CD4-positive, alpha-beta T cell (primary cell): Measurements from ENCODE around the gene NUDCD2. TPM values are rescaled to one million over a fixed set of nuclear protein-coding genes. Genes with fewer than 3 reads are reported as not detected.
"Not testable (repeated sequence)": the region's sequence is repeated elsewhere in the genome, so short reads cannot be mapped to it uniquely, and the experiment has no call there.

Experiments
- ATAC-seq: fragments of 200-7000 bp; cut with Tn5 transposase; one replicate; pipeline ENCODE4 v1.10.0; 2022; ENCODE audit warnings: mild to moderate bottlenecking; ENCODE audit not compliant: poor library complexity
- CTCF ChIA-PET: fragments of 350-600 bp; sonication (Branson Sonifier 250); formaldehyde crosslinking; loops from one replicate; lab custom pipeline; 2021; ENCODE audit warnings: antibody characterized with exemption, inconsistent platforms; lab: Charles Lee
- POLR2A ChIA-PET: fragments of 350-600 bp; sonication (Branson Sonifier 250); formaldehyde crosslinking; loops from one replicate; lab custom pipeline; 2021; ENCODE audit warnings: antibody characterized with exemption, inconsistent platforms; lab: Charles Lee
- DNase-seq, 14 experiments: peaks; one replicate each; pipeline ENCODE4 v3.0.0-alpha.2; 2013 to 2020; ENCODE audit warnings: mixed read lengths in 2 of 14
- H3K27ac ChIP-seq, 2 donors: one replicate each; pipeline versions ENCODE4 v1.5.1 to v1.7.0; 2013; ENCODE audit warnings: low read length in 2 of 2, low read depth in 1 of 2, mild to moderate bottlenecking in 1 of 2
- H3K27me3 ChIP-seq, 2 experiments: 1 replicate in 1 of 2; 2 replicates in 1 of 2; pipeline versions ENCODE4 v1.6.1 to v1.7.0; 2013; ENCODE audit warnings: low read length in 2 of 2, control low read depth in 1 of 2, mild to moderate bottlenecking in 1 of 2, moderate library complexity in 1 of 2; ENCODE audit not compliant: insufficient read depth in 2 of 2, control insufficient read depth in 1 of 2
- H3K36me3 ChIP-seq: one replicate; pipeline ENCODE4 v1.6.1; 2013; ENCODE audit warnings: low read length, control low read depth; ENCODE audit not compliant: insufficient read depth
- H3K4me1 ChIP-seq: one replicate; pipeline ENCODE4 v1.6.1; 2013; ENCODE audit warnings: low read length, control low read depth; ENCODE audit not compliant: insufficient read depth
- H3K4me3 ChIP-seq: one replicate; pipeline ENCODE4 v1.5.1; 2013; ENCODE audit warnings: mild to moderate bottlenecking, low read length, moderate library complexity
- H3K9me3 ChIP-seq, 2 experiments: 1 replicate in 1 of 2; 2 replicates in 1 of 2; pipeline versions ENCODE4 v1.6.1 to v1.7.0; 2013; ENCODE audit warnings: low read length in 2 of 2, mild to moderate bottlenecking in 2 of 2, control low read depth in 1 of 2, moderate library complexity in 1 of 2; ENCODE audit not compliant: control insufficient read depth in 1 of 2, insufficient read depth in 1 of 2
- H3K27ac Mint-ChIP-seq: one replicate; pipeline ENCODE4 v1.8.0; 2020; ENCODE audit warnings: mixed read lengths
- H3K27me3 Mint-ChIP-seq: one replicate; pipeline ENCODE4 v1.8.0; 2021; ENCODE audit warnings: mixed read lengths
- H3K36me3 Mint-ChIP-seq: one replicate; pipeline ENCODE4 v1.8.0; 2021; ENCODE audit warnings: low read depth, mixed read lengths
- H3K4me1 Mint-ChIP-seq: one replicate; pipeline ENCODE4 v1.8.0; 2021; ENCODE audit warnings: low read depth, mixed read lengths
- H3K4me3 Mint-ChIP-seq: one replicate; pipeline ENCODE4 v1.8.0; 2020; ENCODE audit warnings: mild to moderate bottlenecking, mixed read lengths
- H3K9me3 Mint-ChIP-seq: one replicate; pipeline ENCODE4 v1.8.0; 2020; ENCODE audit warnings: mixed read lengths
- intact Hi-C, 2 experiments: fragments of 100-400 bp; cut with DNase I in 1 of 2; cut with micrococcal nuclease in 1 of 2; formaldehyde crosslinking; loops; one replicate each; pipeline versions ENCODE4 v1.15.1 to v1.9.0; 2023 to 2025; cut with DNase I, micrococcal nuclease
- total RNA-seq, 174 experiments: library from RNA in 2 of 174; stranded (reverse) in 2 of 174; gene quantifications; one replicate each; pipeline ENCODE4 v1.2.3 and lab custom pipeline; 2021 to 2026
- TF ChIP-seq, protein P1 (sequence below): fragments of 200-600 bp; IDR thresholded peaks from one replicate; pipeline ENCODE4 v1.8.0; 2022; ENCODE audit warnings: antibody characterized with exemption, mild to moderate bottlenecking

The NUDCD2 gene
- total RNA-seq, 2 experiments from 2014 or later: 18.0 to 18.9 TPM

DNA sequence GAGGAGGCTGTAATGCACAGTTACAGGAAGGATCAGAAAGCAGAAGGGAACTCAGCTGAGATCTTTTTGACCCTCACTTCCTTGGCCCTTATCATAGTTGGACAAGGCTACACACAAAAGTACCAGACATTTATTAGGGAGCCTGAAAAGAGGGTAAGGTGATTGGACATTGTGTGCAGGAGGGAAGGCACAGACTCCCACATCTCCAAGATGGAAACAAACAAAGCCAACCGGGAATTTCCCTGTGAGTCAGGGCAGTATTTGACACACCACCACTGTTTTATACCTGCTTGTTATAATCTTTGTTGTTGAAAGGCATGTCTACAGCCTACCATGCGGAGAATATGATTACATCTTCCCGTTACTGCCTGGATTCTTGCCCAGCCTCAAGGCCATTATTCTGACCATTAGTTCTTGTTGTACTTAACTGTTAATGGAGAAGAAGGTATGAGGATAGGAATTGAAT lies 25.5 kb downstream of the NUDCD2 start:
- no peak overlapping the region for H3K4me3 ChIP-seq
- peaks cover 18% of the 10 kb centered on the region for H3K4me1 ChIP-seq
- Mint-ChIP-seq H3K4me3 (no peak overlapping the region), H3K36me3 (peaks cover 18% of the 10 kb centered on the region), H3K4me1 (peaks cover 30% of the 10 kb centered on the region), H3K27ac (no peak overlapping the region), H3K27me3 (no peaks in the 10 kb centered on the region), H3K9me3 (no peaks in the 10 kb centered on the region)
- ATAC-seq (no peak), DNase-seq (peak in 3 of 14 experiments; percentile 6 to 14 (median 12))
- intact Hi-C loops: no loop called here
- H3K27me3 ChIP-seq: no peaks in the 10 kb centered on the region
- ChIA-PET CTCF (interaction anchor here (0.6 to 1.2 kb wide), 2 partner anchors 11 to 26 kb away, joined by 3 to 5 read pairs; no protein-coding TSS in a partner anchor), POLR2A (interaction anchor here (0.6 kb wide), 1 partner anchor 1232 kb away, joined by 3 read pairs; no protein-coding TSS in a partner anchor)
- H3K9me3 ChIP-seq: no peaks in the 10 kb centered on the region
- TF ChIP-seq, protein P1, sequence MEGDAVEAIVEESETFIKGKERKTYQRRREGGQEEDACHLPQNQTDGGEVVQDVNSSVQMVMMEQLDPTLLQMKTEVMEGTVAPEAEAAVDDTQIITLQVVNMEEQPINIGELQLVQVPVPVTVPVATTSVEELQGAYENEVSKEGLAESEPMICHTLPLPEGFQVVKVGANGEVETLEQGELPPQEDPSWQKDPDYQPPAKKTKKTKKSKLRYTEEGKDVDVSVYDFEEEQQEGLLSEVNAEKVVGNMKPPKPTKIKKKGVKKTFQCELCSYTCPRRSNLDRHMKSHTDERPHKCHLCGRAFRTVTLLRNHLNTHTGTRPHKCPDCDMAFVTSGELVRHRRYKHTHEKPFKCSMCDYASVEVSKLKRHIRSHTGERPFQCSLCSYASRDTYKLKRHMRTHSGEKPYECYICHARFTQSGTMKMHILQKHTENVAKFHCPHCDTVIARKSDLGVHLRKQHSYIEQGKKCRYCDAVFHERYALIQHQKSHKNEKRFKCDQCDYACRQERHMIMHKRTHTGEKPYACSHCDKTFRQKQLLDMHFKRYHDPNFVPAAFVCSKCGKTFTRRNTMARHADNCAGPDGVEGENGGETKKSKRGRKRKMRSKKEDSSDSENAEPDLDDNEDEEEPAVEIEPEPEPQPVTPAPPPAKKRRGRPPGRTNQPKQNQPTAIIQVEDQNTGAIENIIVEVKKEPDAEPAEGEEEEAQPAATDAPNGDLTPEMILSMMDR: no peak
- H3K36me3 ChIP-seq: peaks cover 5% of the 10 kb centered on the region
- no peak overlapping the region for H3K27ac ChIP-seq

DNA sequence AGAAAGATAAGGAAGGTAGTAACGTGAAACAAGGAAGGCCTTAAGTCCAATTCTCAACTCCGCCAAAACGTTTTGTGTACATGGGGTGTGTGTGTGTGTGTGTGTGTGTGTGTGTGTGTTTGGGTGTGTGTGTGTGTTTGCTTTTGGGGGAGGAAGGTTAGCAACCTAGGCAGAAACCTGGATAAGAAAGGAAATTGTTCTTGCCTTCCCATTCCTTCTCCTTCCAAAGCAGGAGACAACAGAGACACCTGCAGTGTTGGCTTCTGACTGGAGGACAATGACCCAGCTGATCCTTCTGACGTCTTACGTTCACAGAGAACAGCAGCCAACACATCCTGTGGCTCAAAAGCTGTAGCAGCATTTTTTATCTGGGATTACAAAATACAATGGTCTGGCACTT lies 26.6 kb downstream of the NUDCD2 start:
- no peaks in the 10 kb centered on the region for H3K9me3 ChIP-seq
- ATAC-seq (no peak), DNase-seq (no peak)
- no peak overlapping the region for H3K4me3 ChIP-seq
- H3K36me3 ChIP-seq: no peaks in the 10 kb centered on the region
- Mint-ChIP-seq H3K27ac (no peak overlapping the region), H3K27me3 (no peaks in the 10 kb centered on the region), H3K36me3 (peaks cover 13% of the 10 kb centered on the region), H3K4me3 (no peak overlapping the region), H3K9me3 (no peaks in the 10 kb centered on the region), H3K4me1 (peaks cover 19% of the 10 kb centered on the region)
- peaks cover 9% of the 10 kb centered on the region for H3K4me1 ChIP-seq
- intact Hi-C loops: no loop called here
- ChIA-PET CTCF (interaction anchor here (1.2 kb wide), 1 partner anchor 25 kb away, joined by 5 read pairs; no protein-coding TSS in a partner anchor), POLR2A (no interaction called here)
- no peaks in the 10 kb centered on the region for H3K27me3 ChIP-seq
- no peak overlapping the region for H3K27ac ChIP-seq
- TF ChIP-seq, protein P1: no peak

DNA sequence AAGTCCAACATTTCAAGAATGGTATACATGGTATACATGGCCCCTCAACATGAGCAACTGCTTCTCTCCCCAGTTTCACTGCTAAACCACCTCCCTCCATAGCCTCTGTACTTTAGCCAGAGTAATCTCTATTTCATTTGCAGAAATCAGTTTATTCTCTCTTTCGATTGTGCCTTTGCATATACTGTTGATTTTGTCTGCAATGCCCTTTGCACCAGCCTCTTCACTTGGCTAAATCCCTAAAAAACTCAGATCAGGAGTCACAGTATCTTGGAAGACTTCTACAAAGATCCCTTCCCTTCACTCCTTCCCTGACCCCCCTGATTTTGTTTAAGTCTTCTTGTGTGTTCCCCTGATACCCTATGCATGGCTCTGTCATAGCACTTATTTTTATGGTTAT lies 27.4 kb downstream of the NUDCD2 start:
- peaks cover 6% of the 10 kb centered on the region for H3K36me3 Mint-ChIP-seq
- H3K27ac Mint-ChIP-seq: no peak overlapping the region
- H3K27me3 Mint-ChIP-seq: no peaks in the 10 kb centered on the region
- H3K4me3 ChIP-seq: no peak overlapping the region
- TF ChIP-seq, protein P1: no peak
- ChIA-PET CTCF (no interaction called here), POLR2A (no interaction called here)
- peaks cover 13% of the 10 kb centered on the region for H3K4me1 Mint-ChIP-seq
- H3K36me3 ChIP-seq: no peaks in the 10 kb centered on the region
- no peak overlapping the region for H3K27ac ChIP-seq
- no peaks in the 10 kb centered on the region for H3K27me3 ChIP-seq
- ATAC-seq (no peak), DNase-seq (no peak)
- peaks cover 3% of the 10 kb centered on the region for H3K4me1 ChIP-seq
- H3K9me3 ChIP-seq: no peaks in the 10 kb centered on the region
- H3K4me3 Mint-ChIP-seq: no peak overlapping the region
- no peaks in the 10 kb centered on the region for H3K9me3 Mint-ChIP-seq
- intact Hi-C loops: no loop called here

DNA sequence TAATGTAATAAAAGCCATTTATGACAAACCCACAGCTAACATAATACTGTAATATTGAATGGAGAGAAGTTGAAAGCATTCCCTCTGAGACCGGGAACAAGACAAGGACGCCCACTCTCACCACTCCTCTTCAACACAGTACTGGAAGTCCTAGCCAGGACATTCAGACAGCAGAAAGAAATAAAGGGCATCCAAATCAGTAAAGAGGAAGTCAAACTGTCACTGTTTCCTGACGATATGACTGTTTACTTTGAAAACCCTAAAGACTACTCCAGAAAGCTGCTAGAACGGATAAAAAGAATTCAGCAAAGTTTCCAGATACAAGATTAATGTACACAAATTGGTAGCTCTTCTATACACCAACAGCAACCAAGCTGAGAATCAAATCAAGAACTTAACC lies 33.8 kb downstream of the NUDCD2 start:
- H3K27me3 Mint-ChIP-seq, H3K36me3 ChIP-seq, H3K27ac ChIP-seq, POLR2A ChIA-PET, H3K4me3 ChIP-seq, intact Hi-C loops, ATAC-seq, H3K27me3 ChIP-seq, H3K9me3 Mint-ChIP-seq, H3K4me1 ChIP-seq, H3K9me3 ChIP-seq, H3K27ac Mint-ChIP-seq, H3K4me1 Mint-ChIP-seq, H3K36me3 Mint-ChIP-seq, DNase-seq, CTCF ChIA-PET, H3K4me3 Mint-ChIP-seq: not testable (repeated sequence)
